ENCODE results near the gene AKT2.

GRCh38 chr19:40279120-40279551 is 6.0 kb downstream of the AKT2 start:
- TF ChIP-seq, protein P1, sequence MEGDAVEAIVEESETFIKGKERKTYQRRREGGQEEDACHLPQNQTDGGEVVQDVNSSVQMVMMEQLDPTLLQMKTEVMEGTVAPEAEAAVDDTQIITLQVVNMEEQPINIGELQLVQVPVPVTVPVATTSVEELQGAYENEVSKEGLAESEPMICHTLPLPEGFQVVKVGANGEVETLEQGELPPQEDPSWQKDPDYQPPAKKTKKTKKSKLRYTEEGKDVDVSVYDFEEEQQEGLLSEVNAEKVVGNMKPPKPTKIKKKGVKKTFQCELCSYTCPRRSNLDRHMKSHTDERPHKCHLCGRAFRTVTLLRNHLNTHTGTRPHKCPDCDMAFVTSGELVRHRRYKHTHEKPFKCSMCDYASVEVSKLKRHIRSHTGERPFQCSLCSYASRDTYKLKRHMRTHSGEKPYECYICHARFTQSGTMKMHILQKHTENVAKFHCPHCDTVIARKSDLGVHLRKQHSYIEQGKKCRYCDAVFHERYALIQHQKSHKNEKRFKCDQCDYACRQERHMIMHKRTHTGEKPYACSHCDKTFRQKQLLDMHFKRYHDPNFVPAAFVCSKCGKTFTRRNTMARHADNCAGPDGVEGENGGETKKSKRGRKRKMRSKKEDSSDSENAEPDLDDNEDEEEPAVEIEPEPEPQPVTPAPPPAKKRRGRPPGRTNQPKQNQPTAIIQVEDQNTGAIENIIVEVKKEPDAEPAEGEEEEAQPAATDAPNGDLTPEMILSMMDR (IDR thresholded peaks at IDR 0.05) = no peak
- TF ChIP-seq POLR2A (IDR thresholded peaks at IDR 0.05) = no peak

Measured in body of pancreas (tissue), 4 donors.